CD4-positive, alpha-beta T cell treated with Interleukin-6 at 100 ng/mL for 8 hours (primary cell): ENCODE measurements around the gene TELO2.

ENCODE experiments used
- DNase-seq: peaks from one replicate; pipeline ENCODE4 v3.0.0-alpha.2; 2020; ENCODE audit warnings: mixed read lengths, low spot score

The TELO2 gene

GRCh38 chr16:1519831-1520230 lies 26.7 kb downstream of the TELO2 start:
- DNase-seq = no peak

GRCh38 chr16:1520461-1520860 lies 27.3 kb downstream of the TELO2 start:
- DNase-seq = no peak

DNA sequence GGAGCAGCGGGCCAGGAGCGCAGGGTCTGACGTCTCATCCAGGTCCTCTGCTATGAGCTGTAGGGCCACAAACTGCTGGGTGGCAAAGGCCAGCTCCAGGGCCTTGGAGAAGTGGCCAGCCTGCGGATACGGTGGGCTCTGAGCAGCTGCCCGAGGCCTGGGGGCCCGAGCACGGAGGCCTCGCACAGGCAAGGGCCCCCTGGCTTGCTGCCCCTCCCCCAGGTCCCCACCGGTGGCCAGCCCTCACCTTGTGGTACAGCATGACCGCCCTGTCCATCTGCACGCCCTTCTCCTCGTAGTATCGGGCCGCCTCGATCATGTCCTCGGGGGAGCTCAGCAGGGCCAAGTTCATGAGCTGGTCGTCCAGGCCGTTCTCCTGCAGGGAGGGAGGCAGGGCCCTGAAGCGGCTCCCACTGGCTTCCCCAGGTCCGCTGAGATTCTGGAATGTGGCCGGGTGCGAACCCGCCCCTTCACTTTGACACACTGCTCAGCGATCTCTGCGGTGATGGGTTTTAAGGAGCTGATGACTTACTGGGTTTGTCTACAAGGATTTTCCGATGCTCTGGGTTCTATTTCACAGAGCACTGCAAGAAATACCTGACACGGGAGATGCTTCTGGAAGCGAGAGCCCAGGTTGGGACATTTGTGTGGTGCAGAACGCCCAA lies 30.6 kb downstream of the TELO2 start:
- no peak for DNase-seq

GRCh38 chr16:1524366-1524765 lies 31.2 kb downstream of the TELO2 start:
- DNase-seq = no peak

DNA sequence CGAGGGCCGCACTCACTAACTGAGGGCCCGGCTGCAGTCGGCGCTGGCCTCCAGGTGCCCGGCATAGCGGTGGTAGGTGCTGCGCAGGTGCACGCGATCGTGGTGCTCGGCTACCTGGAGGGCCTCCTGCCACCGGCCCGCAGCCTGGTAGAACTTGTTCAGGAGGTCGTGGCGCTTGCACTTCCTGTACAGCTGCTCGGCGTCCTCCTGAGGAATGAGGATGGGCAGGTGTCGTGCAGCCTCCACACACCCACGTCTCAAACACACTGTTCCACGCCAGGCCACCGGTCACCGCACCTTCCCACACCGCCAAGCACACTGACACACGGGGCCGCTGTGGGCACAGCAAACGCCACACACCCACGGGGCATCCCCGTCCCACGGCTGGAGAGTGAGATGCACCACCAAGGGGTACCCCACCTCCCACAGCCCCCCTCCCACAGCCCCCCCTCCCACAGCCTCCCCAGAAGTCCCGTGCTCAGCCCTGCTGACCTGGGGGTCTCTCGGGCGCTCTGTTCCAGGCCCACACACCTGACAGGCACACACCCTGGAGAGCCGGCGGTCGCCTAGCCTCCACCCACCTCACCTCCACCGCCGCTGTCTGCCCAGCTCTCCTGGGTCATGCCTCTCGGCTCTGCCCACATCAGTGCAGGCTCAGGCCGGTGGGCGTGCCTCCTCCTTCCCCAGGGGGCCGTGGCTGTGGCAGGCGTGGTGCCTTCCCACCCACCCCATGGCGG lies 32.9 kb downstream of the TELO2 start:
- peak; percentile 31 for DNase-seq

- peak; percentile 56 for DNase-seq
Measured at GRCh38 chr16:1526608-1527555, 33.7 kb downstream of the TELO2 start.

DNA sequence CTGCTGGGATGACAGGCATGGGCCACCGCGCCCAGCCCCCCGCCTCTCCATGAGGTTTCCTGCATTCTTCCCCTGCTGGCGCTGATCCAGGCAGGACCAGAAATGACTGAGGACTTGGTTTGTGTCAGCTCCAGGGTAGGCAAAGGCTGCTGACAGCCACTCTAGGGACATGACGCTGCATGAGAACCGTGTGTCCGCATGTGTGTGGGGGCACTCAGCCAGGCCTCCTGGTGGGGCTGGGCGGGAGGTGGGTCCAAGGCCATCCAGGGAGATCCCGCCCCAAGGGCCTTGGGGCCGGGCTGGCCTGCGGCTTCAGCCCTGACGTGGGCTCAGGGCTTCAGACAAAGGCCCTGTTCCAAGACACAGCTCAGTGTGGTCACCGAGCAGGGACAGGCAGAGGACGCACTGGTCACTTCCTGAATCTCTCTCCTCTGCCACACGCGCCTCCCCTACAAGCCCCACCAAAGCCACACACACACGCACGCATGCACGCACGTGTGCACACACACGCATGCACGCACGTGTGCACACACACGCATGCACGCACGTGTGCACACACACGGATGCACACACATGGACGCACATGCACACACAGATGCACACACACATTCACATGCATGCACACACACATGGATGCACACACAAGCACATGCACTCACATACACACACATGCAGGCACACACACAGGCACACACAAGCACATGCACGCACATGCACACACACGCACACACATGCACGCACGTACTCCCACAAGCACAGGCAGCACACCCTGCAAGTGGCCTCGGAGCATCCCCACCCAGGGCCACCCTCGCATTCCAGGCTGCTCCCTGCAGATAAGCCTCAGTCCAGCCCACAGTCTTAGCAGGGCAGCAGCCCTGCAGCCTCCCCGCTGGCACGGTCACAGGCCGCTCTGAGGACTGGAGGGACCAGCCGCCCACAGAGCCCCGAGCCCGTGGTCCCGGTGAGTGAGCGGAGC lies 35.0 kb downstream of the TELO2 start:
- no peak for DNase-seq

GRCh38 chr16:1528921-1529537 lies 35.9 kb downstream of the TELO2 start:
- DNase-seq = no peak

- DNase-seq = no peak
Measured at GRCh38 chr16:1530349-1530882, 37.3 kb downstream of the TELO2 start.

DNA sequence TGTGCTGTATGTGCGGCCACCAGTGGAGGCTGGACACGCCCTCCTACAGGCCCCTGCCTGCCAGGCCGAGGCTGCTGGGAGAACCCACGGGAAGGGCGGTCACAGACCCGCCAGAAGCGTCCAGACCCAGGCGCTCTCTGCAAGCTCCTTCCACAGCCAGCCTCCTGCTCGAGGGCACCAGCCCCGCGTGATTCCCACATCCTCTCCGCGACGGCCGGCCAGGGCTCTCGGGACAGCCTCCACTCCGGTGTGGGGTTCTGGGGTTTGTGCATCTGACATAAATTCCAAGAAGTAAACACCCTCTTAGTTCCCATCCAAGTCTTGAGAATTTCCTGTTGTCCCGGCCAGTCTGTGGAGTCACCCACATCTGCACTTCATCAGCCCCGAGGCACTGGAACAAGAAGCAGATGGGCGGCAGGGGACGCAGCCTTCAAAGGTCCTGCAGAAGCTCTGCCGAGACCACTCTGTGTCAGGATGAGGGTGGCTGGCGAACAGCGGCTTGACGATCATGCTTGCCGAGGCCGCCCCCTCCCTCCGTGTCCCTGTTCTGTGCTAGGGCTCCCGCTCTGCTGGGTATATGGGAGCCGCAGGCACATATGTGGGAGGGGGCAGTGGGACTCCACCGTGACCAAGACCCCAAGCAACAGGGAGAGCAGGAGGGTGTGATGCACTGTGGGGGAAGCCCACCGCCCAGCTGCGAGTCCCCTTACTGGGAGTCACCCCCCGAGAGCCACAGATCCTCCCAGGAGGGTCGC lies 37.9 kb downstream of the TELO2 start:
- no peak for DNase-seq

- DNase-seq = no peak
Measured at GRCh38 chr16:1531638-1531910, 38.4 kb downstream of the TELO2 start.

DNA sequence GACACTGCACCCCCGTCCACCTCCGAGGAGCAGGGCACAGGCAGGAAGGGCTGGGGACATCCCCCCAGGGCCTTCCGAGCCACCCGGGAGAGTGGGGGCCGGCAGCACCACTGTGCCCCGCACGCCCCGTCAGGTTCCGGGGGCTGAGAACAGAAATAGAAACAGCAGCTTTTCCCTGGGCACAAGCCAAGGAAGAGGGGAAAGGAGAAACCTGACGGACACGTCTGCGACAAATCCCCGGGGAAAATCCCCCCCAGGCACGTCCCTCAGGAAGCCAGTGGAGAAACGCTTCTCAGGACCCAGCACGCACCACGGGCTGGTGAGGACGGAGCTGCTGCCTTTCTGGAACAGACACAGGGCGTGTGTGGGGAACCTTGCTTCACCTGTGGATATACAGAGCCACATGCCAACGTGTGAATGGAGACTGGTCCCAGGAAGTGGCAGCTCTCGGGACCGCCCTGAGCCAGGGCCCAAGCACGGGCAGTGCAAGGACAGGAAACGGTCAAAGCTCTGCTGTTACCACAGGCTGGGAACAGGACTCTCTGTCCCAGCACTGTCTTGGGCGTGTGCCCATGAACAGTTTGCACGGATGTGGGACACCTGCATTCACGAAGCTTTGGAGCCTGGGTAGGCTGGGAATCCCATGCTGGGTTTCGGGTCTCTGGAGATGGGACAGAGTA lies 39.1 kb downstream of the TELO2 start:
- no peak for DNase-seq

DNA sequence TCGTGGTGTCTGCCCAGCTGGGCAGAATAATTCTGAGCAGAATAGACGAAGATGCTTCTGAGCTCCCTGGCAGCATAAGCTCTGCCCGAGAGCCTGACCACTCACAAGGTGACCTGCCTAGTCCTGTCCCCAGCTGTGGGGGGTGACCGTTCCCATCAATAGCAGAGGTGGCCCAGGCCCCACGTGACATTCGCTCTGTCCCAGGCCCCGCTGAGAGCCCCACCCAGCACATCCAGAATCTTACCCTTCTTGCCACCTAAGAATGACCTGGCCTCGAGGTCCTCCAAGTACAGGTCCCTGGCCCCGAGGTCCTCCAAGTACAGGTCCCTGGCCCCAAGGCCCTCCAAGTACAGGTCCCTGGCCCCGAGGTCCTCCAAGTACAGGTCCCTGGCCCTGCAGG lies 39.6 kb downstream of the TELO2 start:
- no peak for DNase-seq

GRCh38 chr16:1533443-1533951 lies 40.3 kb downstream of the TELO2 start, which contains the start of gene TMEM204:
Gene TMEM204 (plus strand): TSS chr16:1533666. CDS start chr16:1534276, 610 bp downstream.
- DNase-seq = peak; percentile 50

DNA sequence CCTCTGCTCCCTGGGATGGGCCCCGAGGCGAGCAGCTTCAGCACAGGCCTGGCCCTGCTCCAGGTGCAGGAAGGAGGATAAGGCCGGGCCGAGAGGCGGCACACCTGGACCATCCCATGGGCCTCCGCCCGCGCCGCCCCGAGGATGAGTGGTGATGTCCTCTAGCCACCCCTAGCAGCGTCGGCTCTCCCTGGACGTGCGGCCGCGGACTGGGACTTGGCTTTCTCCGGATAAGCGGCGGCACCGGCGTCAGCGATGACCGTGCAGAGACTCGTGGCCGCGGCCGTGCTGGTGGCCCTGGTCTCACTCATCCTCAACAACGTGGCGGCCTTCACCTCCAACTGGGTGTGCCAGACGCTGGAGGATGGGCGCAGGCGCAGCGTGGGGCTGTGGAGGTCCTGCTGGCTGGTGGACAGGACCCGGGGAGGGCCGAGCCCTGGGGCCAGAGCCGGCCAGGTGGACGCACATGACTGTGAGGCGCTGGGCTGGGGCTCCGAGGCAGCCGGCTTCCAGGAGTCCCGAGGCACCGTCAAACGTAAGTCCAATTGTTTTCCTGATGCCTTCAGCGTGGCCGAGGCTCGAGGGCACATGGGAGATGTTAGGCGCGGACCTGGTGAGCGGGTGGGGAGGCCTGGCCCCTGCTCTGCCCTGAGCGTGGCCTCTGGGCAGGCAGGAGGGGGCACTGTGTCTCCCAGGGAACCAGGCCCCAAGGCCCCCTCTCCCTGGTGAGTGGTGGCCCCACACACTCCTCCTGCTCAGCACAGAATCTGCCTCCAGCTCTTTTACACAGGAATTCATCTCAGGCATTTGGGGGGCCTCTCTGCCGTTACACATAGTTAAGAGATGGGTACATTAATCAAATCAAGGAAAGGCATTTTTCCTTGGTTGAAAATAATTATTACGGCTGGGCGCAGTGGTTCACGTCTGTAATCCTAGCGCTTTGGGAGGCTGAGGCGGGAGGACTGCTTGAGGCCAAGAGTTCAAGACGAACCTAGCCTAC lies 41.2 kb downstream of the TELO2 start:
- DNase-seq = no peak

DNA sequence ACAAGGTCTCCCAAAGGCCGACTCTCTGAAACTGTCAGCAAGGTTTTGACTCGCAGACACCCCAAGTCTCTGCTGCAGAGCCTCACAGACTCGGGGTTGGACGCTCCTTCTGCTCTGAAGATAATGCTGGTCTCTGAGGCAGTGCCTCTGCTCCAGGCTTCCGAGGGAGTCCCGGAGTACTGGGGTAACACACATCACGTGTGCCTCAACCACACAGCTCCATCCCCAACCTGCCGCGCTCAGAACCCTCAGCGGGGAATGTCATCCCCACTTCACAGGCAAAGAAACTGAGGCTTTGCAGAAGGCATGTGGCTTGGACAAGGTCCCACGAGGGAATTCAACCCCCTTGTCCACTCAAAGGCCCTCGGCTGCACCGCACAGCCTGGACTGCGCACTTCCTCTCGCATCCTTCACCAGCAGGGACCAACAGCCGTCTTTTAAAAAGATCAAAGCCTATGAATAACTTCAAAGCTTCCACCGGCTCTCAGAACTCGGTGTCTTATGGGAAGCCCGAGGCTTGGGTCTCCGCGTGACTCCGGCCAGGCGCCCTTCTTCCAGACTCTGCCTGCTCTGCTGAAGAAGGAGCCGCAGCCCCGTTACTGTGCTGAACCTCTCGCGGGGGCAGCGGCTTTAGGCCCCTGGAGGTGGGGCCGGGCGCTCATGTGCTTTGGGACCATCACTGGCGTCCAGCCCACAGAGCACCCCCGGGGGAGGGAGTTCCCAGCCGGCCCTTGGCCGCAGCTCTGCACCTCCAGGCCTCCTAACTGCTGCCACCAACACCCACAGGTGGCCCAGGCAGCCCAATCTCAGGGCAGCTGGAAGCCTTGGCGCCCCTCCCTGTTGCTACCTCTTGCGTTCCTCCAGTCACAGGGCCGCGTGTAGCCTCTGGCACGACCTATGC lies 42.5 kb downstream of the TELO2 start:
- peak; percentile 26 for DNase-seq

- no peak for DNase-seq
Measured at GRCh38 chr16:1536601-1537000, 43.4 kb downstream of the TELO2 start.
